ENCODE data around the gene DRC7.
"Not testable (repeated sequence)": the region's sequence is repeated elsewhere in the genome, so short reads cannot be mapped to it uniquely, and the experiment has no call there.

DRC7 gene

GRCh38 chr16:57697896-57698537 lies 3.4 kb downstream of the DRC7 start:
- no peak for DNase-seq

- DNase-seq, result no peak
These were observed 4.3 kb downstream of the DRC7 start for GRCh38 chr16:57698812-57699405.

- no peak for DNase-seq
These were observed 4.9 kb downstream of the DRC7 start for GRCh38 chr16:57699481-57699880.

- no peak for DNase-seq
These were observed 5.3 kb downstream of the DRC7 start for GRCh38 chr16:57699899-57700298.

GRCh38 chr16:57700781-57701551 lies 6.4 kb downstream of the DRC7 start:
- no peak for DNase-seq

- no peak for DNase-seq
These were observed 7.3 kb downstream of the DRC7 start for GRCh38 chr16:57701759-57702371.

GRCh38 chr16:57703416-57704010 lies 8.9 kb downstream of the DRC7 start:
- DNase-seq, result no peak

- DNase-seq, result no peak
These were observed 9.7 kb downstream of the DRC7 start for GRCh38 chr16:57704011-57704904.

GRCh38 chr16:57704905-57705852 lies 10.6 kb downstream of the DRC7 start:
- no peak for DNase-seq

GRCh38 chr16:57706717-57707116 lies 12.1 kb downstream of the DRC7 start:
- no peak for DNase-seq

GRCh38 chr16:57707331-57707730 lies 12.7 kb downstream of the DRC7 start:
- no peak for DNase-seq

GRCh38 chr16:57708168-57708567 lies 13.6 kb downstream of the DRC7 start:
- DNase-seq, result no peak

- no peak for DNase-seq
These were observed 15.1 kb downstream of the DRC7 start for GRCh38 chr16:57709663-57710062.

GRCh38 chr16:57711346-57711745 lies 16.7 kb downstream of the DRC7 start:
- no peak for DNase-seq

- no peak for DNase-seq
These were observed 17.4 kb downstream of the DRC7 start for GRCh38 chr16:57711993-57712392.

- DNase-seq, result not testable (repeated sequence)
These were observed 18.0 kb downstream of the DRC7 start for GRCh38 chr16:57712569-57712968.

- no peak for DNase-seq
These were observed 19.0 kb downstream of the DRC7 start for GRCh38 chr16:57713596-57713995.

- DNase-seq, result no peak
These were observed 19.4 kb downstream of the DRC7 start for GRCh38 chr16:57714047-57714446.

GRCh38 chr16:57720142-57720575 lies 25.6 kb downstream of the DRC7 start:
- DNase-seq, result peak; percentile 29

- DNase-seq, result no peak
These were observed 27.0 kb downstream of the DRC7 start for GRCh38 chr16:57721356-57722209.

All from stimulated activated CD4-positive, alpha-beta T cell treated with anti-CD3 and anti-CD28 coated beads, Interleukin-4, amount 100 ng/mL, for 24 hours (primary cell).